Endothelial cell of umbilical vein (primary cell): ENCODE measurements around the gene SRGAP3. TPM values are rescaled to one million over a fixed set of nuclear protein-coding genes. Genes with fewer than 3 reads are reported as not detected.

Experiments
- BruUV-seq: library from RNA; stranded (reverse); fragments of 400-500 nt; replicated peaks from 2 replicates; lab custom pipeline; 2021; lab: Mats Ljungman, UMichigan
- CTCF ChIA-PET: fragments of 300-600, 350-600 bp; sonication (Branson Sonifier 250); formaldehyde crosslinking; loops from one replicate; lab custom pipeline; 2021; ENCODE audit warnings: antibody characterized with exemption, inconsistent platforms; lab: Charles Lee
- POLR2A ChIA-PET: fragments of 300-600, 350-600 bp; sonication (Branson Sonifier 250); formaldehyde crosslinking; loops from one replicate; lab custom pipeline; 2021; ENCODE audit warnings: antibody characterized with exemption, inconsistent platforms; lab: Charles Lee
- DNase-seq: peaks from one replicate; pipeline ENCODE4 v3.0.0-alpha.2; 2011; ENCODE audit warnings: low read depth, low spot score
- FAIRE-seq: peaks from 2 replicates; lab custom pipeline; 2011; peaks lifted over from hg19 to GRCh38; lab: Jason Lieb, UNC
- H2AFZ ChIP-seq: 2 replicates; pipeline ENCODE4 v1.6.0; 2012; ENCODE audit warnings: low read depth, low read length, control low read depth, inconsistent platforms
- H3K27ac ChIP-seq: 2 replicates; pipeline ENCODE4 v1.5.1; 2011; ENCODE audit warnings: low read depth, mild to moderate bottlenecking, control low read depth, low read length, moderate library complexity; ENCODE audit not compliant: insufficient read depth
- H3K27me3 ChIP-seq, 2 experiments: 2 replicates each; pipeline versions ENCODE4 v1.6.0 to v1.6.1; 2011; ENCODE audit warnings: low read length in 2 of 2, mixed read lengths in 1 of 2; ENCODE audit not compliant: control insufficient read depth in 2 of 2, insufficient read depth in 2 of 2
- H3K36me3 ChIP-seq, 2 experiments: 2 replicates in 1 of 2; 3 replicates in 1 of 2; pipeline ENCODE4 v1.5.1; 2011; ENCODE audit warnings: low read length in 2 of 2, mild to moderate bottlenecking in 1 of 2, moderate library complexity in 1 of 2; ENCODE audit not compliant: control insufficient read depth in 2 of 2, insufficient read depth in 2 of 2; ENCODE audit errors: extremely low read depth in 1 of 2
- H3K4me1 ChIP-seq: 3 replicates; pipeline ENCODE4 v1.5.1; 2011; ENCODE audit warnings: mild to moderate bottlenecking, low read length; ENCODE audit not compliant: control insufficient read depth, insufficient read depth; ENCODE audit errors: extremely low read depth
- H3K4me2 ChIP-seq: 2 replicates; pipeline ENCODE4 v1.6.1; 2011; ENCODE audit warnings: low read length, control low read depth, mixed read lengths; ENCODE audit not compliant: insufficient read depth
- H3K4me3 ChIP-seq, 3 experiments: fragments of 200-600 bp in 1 of 3; sonication (generic), shearing (Covaris generic) in 1 of 3; replicated peaks in 1 of 3; 2 replicates each; pipeline ENCODE4 v1.5.1; 2011 to 2016; ENCODE audit warnings: control low read depth in 3 of 3, low read length in 3 of 3, mild to moderate bottlenecking in 2 of 3, inconsistent platforms in 1 of 3, low read depth in 1 of 3, moderate library complexity in 1 of 3; ENCODE audit not compliant: insufficient read depth in 1 of 3
- H3K79me2 ChIP-seq: 2 replicates; pipeline ENCODE4 v1.6.0; 2012; ENCODE audit warnings: low read length, inconsistent platforms; ENCODE audit not compliant: control insufficient read depth, insufficient read depth
- H3K9ac ChIP-seq: replicated peaks from 2 replicates; pipeline ENCODE3; 2011; ENCODE audit warnings: low read length, control low read depth; ENCODE audit not compliant: insufficient read depth; ENCODE audit errors: extremely low read depth
- H3K9me1 ChIP-seq: replicated peaks from 3 replicates; pipeline ENCODE4 v1.6.0; 2011; ENCODE audit warnings: mild to moderate bottlenecking, low read length; ENCODE audit not compliant: control insufficient read depth, insufficient read depth; ENCODE audit errors: extremely low read depth
- H3K9me3 ChIP-seq: replicated peaks from 2 replicates; pipeline ENCODE4 v1.5.1; 2012; ENCODE audit warnings: low read length, inconsistent platforms; ENCODE audit not compliant: control insufficient read depth, insufficient read depth
- H4K20me1 ChIP-seq: replicated peaks from 2 replicates; pipeline ENCODE3; 2011; ENCODE audit warnings: mild to moderate bottlenecking, low read length; ENCODE audit not compliant: control insufficient read depth, insufficient read depth; ENCODE audit errors: extremely low read depth
- CTCF ChIP-seq, 2 donors: IDR thresholded peaks; 1 replicate in 1 of 2; 2 replicates in 1 of 2; pipeline ENCODE4 v1.5.1; 2011; ENCODE audit warnings: low read length in 2 of 2, mild to moderate bottlenecking in 2 of 2, moderate library complexity in 2 of 2, control low read depth in 1 of 2, inconsistent platforms in 1 of 2, low read depth in 1 of 2; ENCODE audit not compliant: insufficient read depth in 1 of 2; ENCODE audit errors: extremely low read depth in 1 of 2
- EZH2 ChIP-seq: IDR thresholded peaks from 2 replicates; pipeline ENCODE4 v1.6.1; 2012; ENCODE audit warnings: borderline replicate concordance, low read depth, mild to moderate bottlenecking, moderate library complexity, low read length, inconsistent platforms; ENCODE audit not compliant: severe bottlenecking
- GATA2 ChIP-seq: IDR thresholded peaks from 2 replicates; pipeline ENCODE4 v1.7.0; 2011; ENCODE audit warnings: low read depth, mild to moderate bottlenecking, moderate library complexity, mixed read lengths, low read length; ENCODE audit not compliant: insufficient read length, insufficient read depth
- JUN ChIP-seq: IDR thresholded peaks from 2 replicates; pipeline ENCODE4 v1.6.1; 2011; ENCODE audit warnings: borderline replicate concordance, low read depth; ENCODE audit not compliant: insufficient read length, insufficient read depth
- MAX ChIP-seq: IDR thresholded peaks from 2 replicates; pipeline ENCODE4 v1.6.1; 2011; ENCODE audit not compliant: insufficient read depth, insufficient read length
- POLR2A ChIP-seq: IDR thresholded peaks from 2 replicates; pipeline ENCODE4 v1.6.1; 2012; ENCODE audit warnings: low read depth, mild to moderate bottlenecking, control low read depth, low read length
- dilution Hi-C: fragments of 300-500 bp; cut with MboI; formaldehyde crosslinking; loops from one replicate; pipeline ENCODE4 v1.15.0; 2019; ENCODE audit warnings: low sequenced_read_pairs; ENCODE audit not compliant: extremely low pct_ligation_motif_present
- intact Hi-C: fragments of 100-400 bp; cut with micrococcal nuclease; formaldehyde crosslinking; loops from one replicate; pipeline ENCODE4 v1.10.0; 2022
- polyA plus RNA-seq, 4 experiments: library from polyadenylated mRNA; depleted of rRNA in 3 of 4; stranded (reverse) in 3 of 4; unstranded in 1 of 4; fragments of >200 nt; gene quantifications; 2 replicates each; pipeline versions ENCODE4 v1.2.1 to v1.2.3, GENCODE V29; 2011 to 2012; ENCODE audit warnings: missing spikeins in 1 of 4
- total RNA-seq: library from RNA; stranded (reverse); gene quantifications from 2 replicates; pipeline ENCODE4 v1.2.3, GENCODE V29; 2021

SRGAP3 gene
- total and polyA plus RNA-seq, 2 donors (not counting 3 experiments of a cell fraction or from before 2014, with no cell fraction given) = 0.06 TPM; not detected in 1

GRCh38 chr3:9040996-9041395, 208.4 kb downstream of the SRGAP3 start:
- no peak overlapping the region for H3K9ac ChIP-seq
- intact Hi-C loops (no loop called here), dilution Hi-C loops (no loop called here)
- no peaks in the 10 kb centered on the region for H4K20me1 ChIP-seq
- no peak overlapping the region for H2AFZ ChIP-seq
- no peak overlapping the region for H3K4me3 ChIP-seq
- H3K36me3 ChIP-seq = no peaks in the 10 kb centered on the region
- CTCF ChIA-PET = interaction anchor here (0.8 kb wide), 1 partner anchor 27 kb away, joined by 3 read pairs; no protein-coding TSS in a partner anchor
- H3K27me3 ChIP-seq = no peaks in the 10 kb centered on the region
- H3K9me1 ChIP-seq = no peaks in the 10 kb centered on the region
- TF ChIP-seq POLR2A (no peak), CTCF (IDR thresholded peaks at IDR 0.05; ENCODE audit: extremely low read depth in 1 of 2, insufficient read depth in 1 of 2, low read depth in 1 of 2, low read length in 2 of 2) (no peak), JUN (no peak), EZH2 (no peak), MAX (no peak), GATA2 (no peak)
- no peak overlapping the region for H3K4me2 ChIP-seq
- no peak overlapping the region for H3K27ac ChIP-seq
- no peaks in the 10 kb centered on the region for H3K79me2 ChIP-seq
- no TSS peak for BruUV-seq
- POLR2A ChIA-PET = no interaction called here
- H3K9me3 ChIP-seq = no peaks in the 10 kb centered on the region
- FAIRE-seq (no peak), DNase-seq (no peak)
- H3K4me1 ChIP-seq = no peaks in the 10 kb centered on the region
